ENCODE measurements around the gene PPP2R5C. TPM values are rescaled to one million over a fixed set of nuclear protein-coding genes. Genes with fewer than 3 reads are reported as not detected.

Gene PPP2R5C
- total RNA-seq, 4 donors from 2014 or later, result 143 to 171 (median 169) TPM

DNA sequence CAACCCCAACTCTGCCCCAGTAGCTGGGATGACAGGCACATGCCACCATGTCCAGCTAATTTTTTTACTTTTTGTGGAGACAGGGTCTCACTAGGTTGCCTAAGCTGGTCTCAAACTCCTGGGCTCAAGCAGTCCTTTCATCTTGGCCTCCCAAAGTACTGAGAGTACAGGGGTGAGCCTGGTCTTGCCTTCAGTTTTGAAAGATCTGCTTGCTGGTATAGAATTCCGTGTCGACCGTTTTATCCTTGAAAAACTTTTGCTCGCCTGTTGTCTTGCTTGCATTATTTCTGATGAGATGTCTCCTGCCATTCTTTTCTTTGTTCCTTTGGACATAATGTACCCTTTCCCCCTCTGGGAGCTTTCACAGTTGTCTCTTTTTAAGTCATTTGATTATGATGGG, 110.8 kb downstream of the PPP2R5C start:
- intact Hi-C loops (cut with DNase I; ENCODE audit: low total_unique reads), result no loop called here
- H3K4me3 ChIP-seq, result no peak overlapping the region
- H3K27ac ChIP-seq, result no peak overlapping the region
- TF ChIP-seq POLR2A (IDR thresholded peaks at IDR 0.05), result no peak
- TF ChIP-seq, protein P1, sequence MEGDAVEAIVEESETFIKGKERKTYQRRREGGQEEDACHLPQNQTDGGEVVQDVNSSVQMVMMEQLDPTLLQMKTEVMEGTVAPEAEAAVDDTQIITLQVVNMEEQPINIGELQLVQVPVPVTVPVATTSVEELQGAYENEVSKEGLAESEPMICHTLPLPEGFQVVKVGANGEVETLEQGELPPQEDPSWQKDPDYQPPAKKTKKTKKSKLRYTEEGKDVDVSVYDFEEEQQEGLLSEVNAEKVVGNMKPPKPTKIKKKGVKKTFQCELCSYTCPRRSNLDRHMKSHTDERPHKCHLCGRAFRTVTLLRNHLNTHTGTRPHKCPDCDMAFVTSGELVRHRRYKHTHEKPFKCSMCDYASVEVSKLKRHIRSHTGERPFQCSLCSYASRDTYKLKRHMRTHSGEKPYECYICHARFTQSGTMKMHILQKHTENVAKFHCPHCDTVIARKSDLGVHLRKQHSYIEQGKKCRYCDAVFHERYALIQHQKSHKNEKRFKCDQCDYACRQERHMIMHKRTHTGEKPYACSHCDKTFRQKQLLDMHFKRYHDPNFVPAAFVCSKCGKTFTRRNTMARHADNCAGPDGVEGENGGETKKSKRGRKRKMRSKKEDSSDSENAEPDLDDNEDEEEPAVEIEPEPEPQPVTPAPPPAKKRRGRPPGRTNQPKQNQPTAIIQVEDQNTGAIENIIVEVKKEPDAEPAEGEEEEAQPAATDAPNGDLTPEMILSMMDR (IDR thresholded peaks at IDR 0.05), result no peak
- no peaks in the 10 kb centered on the region for H3K36me3 ChIP-seq
- no peaks in the 10 kb centered on the region for H3K27me3 ChIP-seq
- DNase-seq, result no peak
- H3K4me1 ChIP-seq, result peaks cover 0 to 3% of the 10 kb centered on the region in 2 donors
- H3K9me3 ChIP-seq, result no peaks in the 10 kb centered on the region

DNA sequence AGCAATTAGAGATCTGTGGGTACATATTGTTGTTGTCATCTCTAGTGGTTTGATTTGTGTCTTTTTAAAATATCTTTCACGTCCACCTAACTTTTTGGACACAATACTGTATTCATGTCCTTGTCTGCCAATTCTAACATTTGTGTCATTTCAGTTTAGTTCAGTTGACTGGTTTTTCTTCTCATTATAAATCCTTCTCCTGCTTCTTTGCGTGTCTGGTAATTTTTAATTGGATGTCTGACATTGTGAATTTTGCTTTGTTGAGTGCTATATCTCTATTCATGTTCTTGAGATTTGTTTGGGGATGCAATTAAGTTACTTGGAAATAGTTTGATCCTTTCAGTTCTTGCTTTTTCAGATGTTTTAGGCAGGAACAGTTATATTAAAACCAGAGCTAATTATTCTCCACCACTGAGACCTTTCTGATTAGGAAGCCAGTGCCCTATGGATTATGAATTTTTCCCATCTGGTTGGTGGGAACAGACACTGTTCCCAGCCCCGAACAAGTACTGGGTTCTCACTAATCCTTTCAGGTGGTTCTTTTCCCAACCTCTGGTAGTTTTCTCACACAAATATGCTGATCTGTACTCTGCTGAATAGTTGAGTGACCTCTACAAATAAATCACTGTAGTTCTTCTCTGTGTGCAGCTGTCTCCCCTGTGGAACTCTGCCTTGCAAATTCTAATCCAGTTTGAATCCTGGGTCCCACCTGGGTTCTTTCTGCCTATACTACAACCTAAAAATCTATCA, 111.7 kb downstream of the PPP2R5C start:
- TF ChIP-seq POLR2A (IDR thresholded peaks at IDR 0.05), result no peak
- TF ChIP-seq, protein P1 (IDR thresholded peaks at IDR 0.05), result no peak
- intact Hi-C loops (cut with DNase I; ENCODE audit: low total_unique reads), result no loop called here
- DNase-seq, result no peak
- no peaks in the 10 kb centered on the region for H3K9me3 ChIP-seq
- peaks cover 0 to 3% of the 10 kb centered on the region in 2 donors for H3K4me1 ChIP-seq
- H3K36me3 ChIP-seq, result no peaks in the 10 kb centered on the region
- H3K27ac ChIP-seq, result no peak overlapping the region
- H3K27me3 ChIP-seq, result no peaks in the 10 kb centered on the region
- H3K4me3 ChIP-seq, result no peak overlapping the region

DNA sequence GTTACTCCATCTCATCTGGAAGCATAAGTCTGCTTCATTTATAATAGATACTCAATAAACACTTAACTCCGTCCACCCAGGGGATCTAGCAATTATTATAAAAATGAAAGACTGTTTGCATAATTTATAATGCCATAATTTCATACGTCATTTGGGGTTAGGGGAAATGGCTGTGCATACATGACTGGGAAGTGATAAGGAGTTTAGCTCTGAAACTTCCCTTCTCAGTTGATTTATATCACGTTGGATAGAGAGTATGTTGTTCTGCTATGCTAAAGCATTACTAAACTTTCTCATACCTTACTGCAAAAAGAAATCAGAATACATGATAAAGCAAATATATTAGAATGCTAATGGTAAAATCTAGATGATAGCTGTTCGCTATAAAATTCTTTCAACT, 112.5 kb downstream of the PPP2R5C start:
- Histone ChIP-seq H3K27ac (no peak overlapping the region), H3K36me3 (no peaks in the 10 kb centered on the region), H3K4me1 (peaks cover 0 to 3% of the 10 kb centered on the region in 2 donors), H3K27me3 (no peaks in the 10 kb centered on the region), H3K4me3 (no peak overlapping the region), H3K9me3 (no peaks in the 10 kb centered on the region)
- intact Hi-C loops (cut with DNase I; ENCODE audit: low total_unique reads), result no loop called here
- DNase-seq, result no peak
- TF ChIP-seq POLR2A (IDR thresholded peaks at IDR 0.05), result no peak
- TF ChIP-seq, protein P1 (IDR thresholded peaks at IDR 0.05), result no peak

DNA sequence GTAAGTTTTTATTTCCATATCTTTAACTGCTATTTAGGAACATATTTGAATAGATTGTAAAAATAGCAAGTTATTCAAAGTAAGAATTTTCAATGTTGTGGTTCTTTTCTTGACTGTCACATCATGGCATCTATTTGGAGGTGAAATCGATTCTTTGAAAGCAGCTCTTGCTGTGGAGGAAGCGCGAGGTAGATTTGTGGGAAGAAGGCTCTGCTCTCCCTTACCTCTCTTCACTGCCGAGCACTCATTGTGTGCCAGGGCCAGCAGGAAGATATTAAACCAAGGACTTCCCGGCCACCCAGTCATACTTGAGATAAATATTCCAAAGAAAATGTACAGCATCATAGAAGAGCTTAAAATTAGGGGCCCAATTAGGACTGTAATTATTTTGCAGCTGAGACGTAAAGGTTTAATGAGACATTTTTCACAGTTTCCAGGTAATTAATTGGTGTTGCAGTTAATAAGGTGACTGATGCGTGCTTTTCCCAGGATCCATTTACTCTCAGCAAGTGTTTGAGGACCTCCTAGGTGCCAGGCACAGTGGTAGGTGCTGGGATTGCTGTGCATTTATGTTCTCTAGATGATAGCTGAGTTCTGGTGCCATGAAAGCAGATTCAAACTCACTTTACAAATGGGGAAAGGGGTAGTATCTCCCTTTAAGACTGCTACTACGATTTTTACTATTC, 113.7 kb downstream of the PPP2R5C start:
- Histone ChIP-seq H3K27me3 (no peaks in the 10 kb centered on the region), H3K27ac (peak overlapping the region; percentile 36 to 83), H3K36me3 (no peaks in the 10 kb centered on the region), H3K4me3 (no peak overlapping the region), H3K4me1 (peaks cover 0 to 3% of the 10 kb centered on the region in 2 donors), H3K9me3 (no peaks in the 10 kb centered on the region)
- TF ChIP-seq POLR2A (IDR thresholded peaks at IDR 0.05), result no peak
- TF ChIP-seq, protein P1 (IDR thresholded peaks at IDR 0.05), result no peak
- intact Hi-C loops (cut with DNase I; ENCODE audit: low total_unique reads), result no loop called here
- DNase-seq, result no peak

All from uterus (tissue), 4 donors.